Endodermal cell (in vitro differentiated cells): ENCODE data around the gene SYNPO2. TPM values are rescaled to one million over a fixed set of nuclear protein-coding genes. Genes with fewer than 3 reads are reported as not detected.

Experiments used
- DNase-seq: peaks from one replicate; pipeline ENCODE4 v3.0.0-alpha.2; 2017
- H3K27ac ChIP-seq: 2 replicates; pipeline ENCODE4 v1.5.1; 2013; ENCODE audit warnings: mild to moderate bottlenecking, low read depth, low read length, moderate library complexity
- H3K27me3 ChIP-seq: 2 replicates; pipeline ENCODE4 v1.6.1; 2013; ENCODE audit warnings: mild to moderate bottlenecking, low read length, moderate library complexity; ENCODE audit not compliant: insufficient read depth, control insufficient read depth, poor library complexity, severe bottlenecking
- H3K36me3 ChIP-seq: 2 replicates; pipeline ENCODE4 v1.7.0; 2013; ENCODE audit warnings: mild to moderate bottlenecking, low read length, moderate library complexity; ENCODE audit not compliant: control insufficient read depth, insufficient read depth
- H3K4me1 ChIP-seq: one replicate; pipeline ENCODE4 v1.7.0; 2013; ENCODE audit warnings: low read length; ENCODE audit not compliant: control insufficient read depth, insufficient read depth
- H3K4me3 ChIP-seq: 2 replicates; pipeline ENCODE4 v1.5.1; 2013; ENCODE audit warnings: mild to moderate bottlenecking, low read length, moderate library complexity
- H3K9ac ChIP-seq: 2 replicates; pipeline ENCODE4 v1.6.1; 2013; ENCODE audit warnings: mild to moderate bottlenecking, low read length, moderate library complexity; ENCODE audit not compliant: poor library complexity, severe bottlenecking; ENCODE audit errors: extremely low read depth
- H3K9me3 ChIP-seq: 2 replicates; pipeline ENCODE4 v1.6.1; 2013; ENCODE audit warnings: mild to moderate bottlenecking, low read length, moderate library complexity; ENCODE audit not compliant: control insufficient read depth
- H3K27ac Mint-ChIP-seq: 2 replicates; pipeline ENCODE4 v1.8.0; 2020; ENCODE audit warnings: mixed read lengths
- H3K27me3 Mint-ChIP-seq: 2 replicates; pipeline ENCODE4 v1.8.0; 2021; ENCODE audit warnings: mild to moderate bottlenecking, mixed read lengths; ENCODE audit not compliant: insufficient read depth
- H3K36me3 Mint-ChIP-seq: 2 replicates; pipeline ENCODE4 v1.8.0; 2020; ENCODE audit warnings: low read depth, mixed read lengths
- H3K4me1 Mint-ChIP-seq: 2 replicates; pipeline ENCODE4 v1.8.0; 2020; ENCODE audit warnings: mixed read lengths
- H3K4me3 Mint-ChIP-seq: 2 replicates; pipeline ENCODE4 v1.8.0; 2020; ENCODE audit warnings: mild to moderate bottlenecking, moderate library complexity, mixed read lengths
- H3K9me3 Mint-ChIP-seq: 2 replicates; pipeline ENCODE4 v1.8.0; 2020; ENCODE audit warnings: mild to moderate bottlenecking, mixed read lengths
- CTCF ChIP-seq: fragments of 200-600 bp; sonication (generic); conservative IDR thresholded peaks from 2 replicates; pipeline ENCODE4 v1.5.0; 2021; ENCODE audit warnings: antibody characterized with exemption, mild to moderate bottlenecking
- WGBS, 2 experiments: methylation state at CpG; one replicate each; pipeline versions ENCODE4 v1.1.5 to v1.1.7; 2013; ENCODE audit warnings: missing lambda C conversion rate in 2 of 2, mixed read lengths in 1 of 2; ENCODE audit not compliant: insufficient coverage in 1 of 2, insufficient read length in 1 of 2; 5-methylcytosine and 5-hydroxymethylcytosine counted together
- total RNA-seq, 2 donors: library from RNA; stranded (reverse); fragmentation: NEBNext Ultra II Directional in 1 of 2; extraction: Animal tissue kit (Norgen Biotek cat#: 25700) in 1 of 2; gene quantifications; 2 replicates in 1 of 2; 3 replicates in 1 of 2; pipeline ENCODE4 v1.2.1, GENCODE V29; 2021

SYNPO2 gene
- total RNA-seq, 2 donors from 2014 or later = 0.09 to 0.37 TPM

GRCh38 chr4:119087121-119087520, 198.5 kb downstream of the SYNPO2 start:
- Mint-ChIP-seq H3K4me3 (no peak overlapping the region), H3K27me3 (no peaks in the 10 kb centered on the region), H3K4me1 (peaks cover 9% of the 10 kb centered on the region), H3K27ac (no peak overlapping the region), H3K9me3 (no peaks in the 10 kb centered on the region), H3K36me3 (no peaks in the 10 kb centered on the region)
- WGBS, 2 experiments = 67 to 71% methylated on average over 2 of the region's 3 CpGs
- no peak for TF ChIP-seq CTCF
- no peak overlapping the region for H3K9ac ChIP-seq
- H3K4me3 ChIP-seq = no peak overlapping the region
- H3K9me3 ChIP-seq = no peaks in the 10 kb centered on the region
- DNase-seq = no peak
- no peak overlapping the region for H3K27ac ChIP-seq
- no peaks in the 10 kb centered on the region for H3K27me3 ChIP-seq
- no peaks in the 10 kb centered on the region for H3K4me1 ChIP-seq
- no peaks in the 10 kb centered on the region for H3K36me3 ChIP-seq

- Mint-ChIP-seq H3K4me3 (no peak overlapping the region), H3K27me3 (no peaks in the 10 kb centered on the region), H3K9me3 (no peaks in the 10 kb centered on the region), H3K4me1 (peaks cover 8% of the 10 kb centered on the region), H3K36me3 (no peaks in the 10 kb centered on the region), H3K27ac (no peak overlapping the region)
- no peaks in the 10 kb centered on the region for H3K27me3 ChIP-seq
- no peaks in the 10 kb centered on the region for H3K4me1 ChIP-seq
- 92% methylated on average over 5 of the region's 5 CpGs; no CpG with 5 or more reads in 1 of the 2 experiments for WGBS, 2 experiments
- no peak for DNase-seq
- H3K27ac ChIP-seq = no peak overlapping the region
- H3K36me3 ChIP-seq = no peaks in the 10 kb centered on the region
- TF ChIP-seq CTCF = no peak
- no peak overlapping the region for H3K9ac ChIP-seq
- H3K4me3 ChIP-seq = no peak overlapping the region
- H3K9me3 ChIP-seq = no peaks in the 10 kb centered on the region
Measured at GRCh38 chr4:119087656-119088055, 199.0 kb downstream of the SYNPO2 start.

GRCh38 chr4:119093042-119093827, 204.6 kb downstream of the SYNPO2 start:
- Histone ChIP-seq H3K4me3 (no peak overlapping the region), H3K4me1 (no peaks in the 10 kb centered on the region), H3K36me3 (no peaks in the 10 kb centered on the region), H3K27ac (no peak overlapping the region), H3K9ac (no peak overlapping the region), H3K9me3 (no peaks in the 10 kb centered on the region), H3K27me3 (no peaks in the 10 kb centered on the region)
- 90% methylated on average over 1 to 4 of the region's 5 CpGs for WGBS, 2 experiments
- no peaks in the 10 kb centered on the region for H3K9me3 Mint-ChIP-seq
- no peaks in the 10 kb centered on the region for H3K36me3 Mint-ChIP-seq
- TF ChIP-seq CTCF = no peak
- H3K4me3 Mint-ChIP-seq = no peak overlapping the region
- H3K27ac Mint-ChIP-seq = no peak overlapping the region
- H3K4me1 Mint-ChIP-seq = peaks cover 12% of the 10 kb centered on the region
- DNase-seq = no peak
- no peaks in the 10 kb centered on the region for H3K27me3 Mint-ChIP-seq
